Measurements from ENCODE around the gene ESRRB. TPM values are rescaled to one million over a fixed set of nuclear protein-coding genes. Genes with fewer than 3 reads are reported as not detected.

Gene ESRRB
- total RNA-seq, 1 experiment from 2014 or later: 0.71 TPM

DNA sequence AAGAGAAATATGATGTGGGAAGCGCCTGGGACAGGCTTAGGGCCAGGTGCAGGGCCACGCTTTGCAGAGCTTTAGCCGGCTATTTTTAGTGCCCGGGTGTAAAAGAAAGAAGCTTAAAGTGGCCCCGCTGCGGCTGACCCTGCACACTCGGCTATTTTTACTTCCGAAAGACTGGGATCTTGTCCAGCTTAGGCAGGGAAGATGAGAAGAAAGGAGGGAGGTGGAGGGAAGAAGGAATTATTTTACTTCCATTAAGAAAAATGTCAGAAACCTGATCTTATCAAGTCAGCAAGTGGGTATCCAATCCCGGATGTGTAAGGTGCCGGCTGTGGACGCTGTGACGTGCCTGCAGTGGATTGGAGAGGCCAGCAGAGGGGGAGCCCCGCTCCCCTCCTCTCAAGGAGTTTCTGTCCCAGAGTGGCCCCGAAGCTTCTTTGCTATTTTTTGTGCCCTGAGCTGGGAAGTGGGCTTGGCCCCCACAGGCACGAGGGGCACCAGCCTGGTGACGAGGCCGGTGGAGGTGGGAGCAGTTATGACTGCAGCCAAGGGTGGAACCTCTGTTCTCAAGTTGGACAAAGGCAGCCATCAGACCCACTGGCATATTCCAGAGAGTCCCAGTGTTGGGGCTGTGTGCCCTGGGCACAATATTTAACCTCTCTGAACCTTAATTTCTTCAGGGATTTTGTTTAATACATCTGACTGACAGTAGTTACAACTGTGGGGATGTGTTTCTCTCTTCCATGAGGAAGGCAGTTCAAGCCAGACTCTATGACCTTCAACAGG, 97.7 kb downstream of the ESRRB start:
- in situ Hi-C loops (cut with HindIII; ENCODE audit: low pct_unique_long_range_greater_than_20kb, low sequenced_read_pairs): no loop called here
- no peak for DNase-seq (ENCODE audit: low read depth)

DNA sequence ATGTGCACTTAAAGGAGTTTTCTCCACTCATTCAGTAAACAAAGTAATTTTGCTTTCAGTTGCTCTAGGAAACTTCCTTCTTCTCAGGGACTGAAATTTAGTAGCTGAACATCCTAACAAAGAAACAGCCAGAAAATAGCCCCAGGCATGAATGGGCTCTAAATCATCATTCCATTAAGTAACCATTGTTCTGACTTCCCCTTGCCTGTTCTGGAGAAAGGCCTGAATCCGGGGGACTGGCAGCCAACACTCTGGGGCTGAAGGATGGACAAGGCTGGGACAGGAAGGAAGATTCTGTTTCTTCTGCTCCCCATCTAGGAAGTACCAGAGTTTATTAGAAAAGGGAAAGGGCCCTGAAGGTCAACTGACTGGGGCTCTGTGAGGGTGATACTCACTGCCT, 104.5 kb downstream of the ESRRB start:
- in situ Hi-C loops (cut with HindIII; ENCODE audit: low pct_unique_long_range_greater_than_20kb, low sequenced_read_pairs): no loop called here
- no peak for DNase-seq (ENCODE audit: low read depth)

DNA sequence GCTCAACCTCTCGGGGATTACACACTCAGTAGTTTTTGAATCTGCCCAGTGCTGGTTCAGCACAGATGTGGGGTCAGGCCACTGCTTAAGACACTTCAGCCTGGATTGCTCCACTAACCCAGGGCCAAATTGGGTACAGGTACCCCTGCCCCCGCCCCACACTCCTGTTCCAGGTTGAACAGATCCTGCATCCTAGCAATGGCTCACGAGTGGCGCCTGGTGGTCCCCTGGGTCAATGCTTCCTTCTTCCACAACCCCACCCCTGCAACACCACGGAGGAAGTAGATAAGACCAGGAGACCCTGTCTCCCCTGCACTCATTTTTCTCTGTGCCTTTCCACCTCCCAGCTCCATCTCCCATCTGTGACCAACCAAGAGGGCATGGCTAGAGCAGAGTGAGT, 108.4 kb downstream of the ESRRB start:
- in situ Hi-C loops (cut with HindIII; ENCODE audit: low pct_unique_long_range_greater_than_20kb, low sequenced_read_pairs): no loop called here

GRCh38 chr14:76486251-76486743, 110.4 kb downstream of the ESRRB start:
- in situ Hi-C loops (cut with HindIII; ENCODE audit: low pct_unique_long_range_greater_than_20kb, low sequenced_read_pairs): no loop called here
- DNase-seq (ENCODE audit: low read depth): no peak

More for the DNA sequence above, 108.4 kb downstream of the ESRRB start:
- DNase-seq (ENCODE audit: low read depth): no peak

- DNase-seq (ENCODE audit: low read depth): no peak
- in situ Hi-C loops (cut with HindIII; ENCODE audit: low pct_unique_long_range_greater_than_20kb, low sequenced_read_pairs): no loop called here
Observed at GRCh38 chr14:76488551-76488950, 112.6 kb downstream of the ESRRB start.

- DNase-seq (ENCODE audit: low read depth): no peak
- in situ Hi-C loops (cut with HindIII; ENCODE audit: low pct_unique_long_range_greater_than_20kb, low sequenced_read_pairs): no loop called here
Observed at GRCh38 chr14:76489667-76490066, 113.7 kb downstream of the ESRRB start.

GRCh38 chr14:76490111-76490510, 114.2 kb downstream of the ESRRB start:
- DNase-seq (ENCODE audit: low read depth): no peak
- in situ Hi-C loops (cut with HindIII; ENCODE audit: low pct_unique_long_range_greater_than_20kb, low sequenced_read_pairs): no loop called here

DNA sequence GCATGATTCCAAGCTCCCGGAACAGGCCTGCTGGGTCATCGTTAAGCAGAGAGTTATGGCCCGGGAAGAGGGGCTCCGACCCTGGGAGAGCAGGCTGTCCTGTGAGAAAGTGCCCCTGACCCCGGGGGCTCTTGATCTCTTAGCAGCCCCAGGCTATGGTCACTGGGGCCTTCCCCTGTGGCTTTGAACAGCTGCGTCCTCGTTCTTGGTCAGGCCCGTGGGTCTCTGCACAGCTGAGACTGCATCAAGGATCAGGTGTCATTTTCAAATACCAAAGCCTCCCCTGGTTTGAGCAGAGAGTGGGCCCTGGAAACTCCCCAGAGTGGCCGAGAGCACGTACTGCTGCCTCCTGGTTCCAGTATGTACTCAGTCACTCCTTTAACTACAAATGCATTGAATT, 114.8 kb downstream of the ESRRB start:
- no peak for DNase-seq (ENCODE audit: low read depth)
- in situ Hi-C loops (cut with HindIII; ENCODE audit: low pct_unique_long_range_greater_than_20kb, low sequenced_read_pairs): no loop called here

GRCh38 chr14:76491172-76491930, 115.4 kb downstream of the ESRRB start:
- DNase-seq (ENCODE audit: low read depth): no peak
- in situ Hi-C loops (cut with HindIII; ENCODE audit: low pct_unique_long_range_greater_than_20kb, low sequenced_read_pairs): no loop called here

- no peak for DNase-seq (ENCODE audit: low read depth)
- in situ Hi-C loops (cut with HindIII; ENCODE audit: low pct_unique_long_range_greater_than_20kb, low sequenced_read_pairs): no loop called here
Observed at GRCh38 chr14:76495983-76496382, 120.0 kb downstream of the ESRRB start.

- in situ Hi-C loops (cut with HindIII; ENCODE audit: low pct_unique_long_range_greater_than_20kb, low sequenced_read_pairs): no loop called here
- DNase-seq (ENCODE audit: low read depth): no peak
Observed at GRCh38 chr14:76496595-76496994, 120.7 kb downstream of the ESRRB start.

- in situ Hi-C loops (cut with HindIII; ENCODE audit: low pct_unique_long_range_greater_than_20kb, low sequenced_read_pairs): no loop called here
- no peak for DNase-seq (ENCODE audit: low read depth)
Observed at GRCh38 chr14:76497550-76498462, 121.9 kb downstream of the ESRRB start.

- no peak for DNase-seq (ENCODE audit: low read depth)
- in situ Hi-C loops (cut with HindIII; ENCODE audit: low pct_unique_long_range_greater_than_20kb, low sequenced_read_pairs): no loop called here
Observed at GRCh38 chr14:76498463-76498935, 122.6 kb downstream of the ESRRB start.

DNA sequence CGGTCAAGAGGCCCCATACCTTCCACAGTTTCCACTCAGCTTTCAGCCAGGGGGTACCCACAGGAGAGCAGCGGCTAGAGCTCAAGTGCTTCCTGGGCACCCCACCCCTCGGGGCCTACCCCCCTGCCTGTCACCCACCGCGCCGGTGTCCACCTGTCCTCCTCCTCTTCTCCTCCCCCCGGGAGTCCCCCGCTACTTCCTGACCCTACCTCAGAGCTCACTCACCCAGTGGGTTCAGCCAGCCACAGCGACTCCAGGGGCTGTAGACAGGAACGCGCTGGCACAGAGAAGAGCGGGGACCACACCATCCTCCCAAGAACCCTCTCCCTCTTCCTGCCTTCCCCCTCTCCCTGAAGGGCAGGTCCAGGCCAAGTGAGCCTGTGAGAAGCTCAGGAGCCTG, 123.0 kb downstream of the ESRRB start:
- in situ Hi-C loops (cut with HindIII; ENCODE audit: low pct_unique_long_range_greater_than_20kb, low sequenced_read_pairs): no loop called here
- no peak for DNase-seq (ENCODE audit: low read depth)

DNA sequence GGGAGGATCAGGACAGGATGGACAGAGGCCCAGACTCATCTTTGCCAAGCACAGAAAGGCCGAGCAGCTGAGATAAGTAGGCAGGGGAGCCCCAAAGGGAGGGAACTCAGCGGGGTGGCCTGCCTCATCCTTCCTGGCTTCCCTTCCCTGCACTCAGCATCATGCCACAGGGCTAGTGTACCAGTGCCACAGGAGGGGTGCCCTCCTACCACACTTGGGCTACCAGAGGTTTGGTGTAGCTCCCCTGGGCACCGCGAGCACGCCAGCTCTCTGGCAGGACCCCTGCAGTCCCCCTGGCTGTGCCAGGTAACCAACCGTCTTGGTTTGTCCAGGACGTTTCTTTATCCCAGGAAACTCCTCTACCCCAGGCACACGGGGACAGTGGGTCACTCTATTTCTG, 123.5 kb downstream of the ESRRB start:
- in situ Hi-C loops (cut with HindIII; ENCODE audit: low pct_unique_long_range_greater_than_20kb, low sequenced_read_pairs): no loop called here

DNA sequence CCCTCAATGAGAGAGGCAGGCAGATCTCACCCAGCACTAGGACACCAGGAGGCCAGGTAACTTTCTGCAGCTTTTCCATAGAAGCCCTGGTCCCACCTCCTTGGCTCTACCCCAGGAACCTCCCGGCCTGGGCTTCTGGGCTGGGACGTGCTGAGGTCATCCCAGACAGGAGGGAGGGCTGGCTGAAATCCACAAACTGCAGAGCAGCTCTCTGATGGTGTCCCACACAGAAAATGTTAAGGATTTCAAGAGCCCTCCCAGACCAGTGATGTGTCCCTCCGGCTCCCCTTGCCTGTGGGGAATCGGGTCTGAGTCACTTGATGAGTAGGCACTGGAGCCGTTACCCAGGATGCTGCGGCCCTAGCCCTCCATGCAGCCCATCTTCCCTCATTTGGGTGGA, 124.1 kb downstream of the ESRRB start:
- DNase-seq (ENCODE audit: low read depth): no peak
- in situ Hi-C loops (cut with HindIII; ENCODE audit: low pct_unique_long_range_greater_than_20kb, low sequenced_read_pairs): no loop called here

More for the DNA sequence above, 123.5 kb downstream of the ESRRB start:
- no peak for DNase-seq (ENCODE audit: low read depth)

DNA sequence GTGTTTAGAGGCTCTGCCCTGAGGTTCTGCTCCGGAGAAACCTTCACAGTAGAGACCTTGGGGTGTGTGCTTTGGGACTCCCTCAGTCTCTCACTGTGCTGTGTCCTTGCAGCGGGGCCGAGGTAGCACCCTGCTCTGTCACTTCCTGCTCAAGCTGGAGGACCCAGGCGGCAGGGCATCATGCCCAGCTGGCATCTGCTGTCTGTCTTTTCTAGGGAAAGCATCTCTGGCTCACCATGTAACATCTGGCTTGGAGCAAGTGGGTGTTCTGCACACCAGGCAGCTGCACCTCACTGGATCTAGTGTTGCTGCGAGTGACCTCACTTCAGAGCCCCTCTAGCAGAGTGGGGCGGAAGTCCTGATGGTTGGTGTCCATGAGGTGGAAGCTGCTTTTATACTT, 124.5 kb downstream of the ESRRB start:
- in situ Hi-C loops (cut with HindIII; ENCODE audit: low pct_unique_long_range_greater_than_20kb, low sequenced_read_pairs): no loop called here
- no peak for DNase-seq (ENCODE audit: low read depth)

- in situ Hi-C loops (cut with HindIII; ENCODE audit: low pct_unique_long_range_greater_than_20kb, low sequenced_read_pairs): no loop called here
- DNase-seq (ENCODE audit: low read depth): no peak
Observed at GRCh38 chr14:76501156-76501720, 125.3 kb downstream of the ESRRB start.

Data from Caki2 (cell line).